ENCODE data around the gene OR51B2.
"Not testable (repeated sequence)": the region's sequence is repeated elsewhere in the genome, so short reads cannot be mapped to it uniquely, and the experiment has no call there.

The OR51B2 gene

DNA sequence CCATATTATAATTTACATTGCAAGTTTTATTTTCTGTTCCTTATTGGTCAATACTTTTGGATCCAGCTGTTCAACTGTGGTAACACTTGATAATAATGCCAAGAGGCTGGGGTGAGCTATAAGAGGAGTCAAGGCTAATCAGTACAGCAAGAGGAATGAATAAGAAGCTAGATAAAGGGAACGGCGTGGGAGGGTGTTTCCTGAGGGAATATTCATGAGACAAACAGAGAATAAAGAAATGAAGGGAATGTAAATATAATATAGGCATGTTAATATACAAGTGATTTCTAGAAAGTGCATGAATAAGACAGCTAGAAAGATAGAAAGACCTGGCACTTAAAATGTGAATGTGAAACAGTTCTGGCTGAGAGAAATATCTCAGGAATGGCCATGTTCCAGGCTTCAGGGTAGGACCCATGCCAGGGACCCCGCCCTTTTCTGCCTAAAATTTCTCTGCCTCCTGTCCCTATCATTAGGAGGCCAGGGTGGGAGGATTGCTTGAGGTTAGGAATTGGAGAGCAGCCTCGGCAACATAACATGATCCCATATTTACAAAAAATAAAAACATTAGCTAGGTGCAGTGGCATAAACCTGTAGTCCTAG is 26.3 kb downstream of the OR51B2 start:
- no peak overlapping the region for H3K4me3 ChIP-seq (ENCODE audit: low read depth, low read length)
- TF ChIP-seq, protein P1, sequence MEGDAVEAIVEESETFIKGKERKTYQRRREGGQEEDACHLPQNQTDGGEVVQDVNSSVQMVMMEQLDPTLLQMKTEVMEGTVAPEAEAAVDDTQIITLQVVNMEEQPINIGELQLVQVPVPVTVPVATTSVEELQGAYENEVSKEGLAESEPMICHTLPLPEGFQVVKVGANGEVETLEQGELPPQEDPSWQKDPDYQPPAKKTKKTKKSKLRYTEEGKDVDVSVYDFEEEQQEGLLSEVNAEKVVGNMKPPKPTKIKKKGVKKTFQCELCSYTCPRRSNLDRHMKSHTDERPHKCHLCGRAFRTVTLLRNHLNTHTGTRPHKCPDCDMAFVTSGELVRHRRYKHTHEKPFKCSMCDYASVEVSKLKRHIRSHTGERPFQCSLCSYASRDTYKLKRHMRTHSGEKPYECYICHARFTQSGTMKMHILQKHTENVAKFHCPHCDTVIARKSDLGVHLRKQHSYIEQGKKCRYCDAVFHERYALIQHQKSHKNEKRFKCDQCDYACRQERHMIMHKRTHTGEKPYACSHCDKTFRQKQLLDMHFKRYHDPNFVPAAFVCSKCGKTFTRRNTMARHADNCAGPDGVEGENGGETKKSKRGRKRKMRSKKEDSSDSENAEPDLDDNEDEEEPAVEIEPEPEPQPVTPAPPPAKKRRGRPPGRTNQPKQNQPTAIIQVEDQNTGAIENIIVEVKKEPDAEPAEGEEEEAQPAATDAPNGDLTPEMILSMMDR (IDR thresholded peaks at IDR 0.05; ENCODE audit: control insufficient read depth, extremely low read depth, insufficient read depth), result no peak
- no peak for DNase-seq (ENCODE audit: low read depth)

GRCh38 chr11:5294342-5294995 is 29.6 kb downstream of the OR51B2 start:
- H3K4me3 ChIP-seq (ENCODE audit: low read depth, low read length); DNase-seq (ENCODE audit: low read depth): not testable (repeated sequence)

GRCh38 chr11:5293028-5293427 is 31.1 kb downstream of the OR51B2 start:
- TF ChIP-seq, protein P1 (IDR thresholded peaks at IDR 0.05; ENCODE audit: control insufficient read depth, extremely low read depth, insufficient read depth), result no peak
- DNase-seq (ENCODE audit: low read depth), result no peak

GRCh38 chr11:5291207-5291838 is 32.8 kb downstream of the OR51B2 start:
- TF ChIP-seq, protein P1 (IDR thresholded peaks at IDR 0.05; ENCODE audit: control insufficient read depth, extremely low read depth, insufficient read depth), result peak; percentile 75
- no peak overlapping the region for H3K4me3 ChIP-seq (ENCODE audit: low read depth, low read length)
- peak; percentile 30 for DNase-seq (ENCODE audit: low read depth)

More at GRCh38 chr11:5293028-5293427, 31.1 kb downstream of the OR51B2 start:
- H3K4me3 ChIP-seq (ENCODE audit: low read depth, low read length), result no peak overlapping the region

GRCh38 chr11:5290106-5290505 is 34.0 kb downstream of the OR51B2 start:
- H3K4me3 ChIP-seq (ENCODE audit: low read depth, low read length), result no peak overlapping the region
- TF ChIP-seq, protein P1 (IDR thresholded peaks at IDR 0.05; ENCODE audit: control insufficient read depth, extremely low read depth, insufficient read depth), result no peak
- DNase-seq (ENCODE audit: low read depth), result no peak

- no peak for DNase-seq (ENCODE audit: low read depth)
- no peak overlapping the region for H3K4me3 ChIP-seq (ENCODE audit: low read depth, low read length)
- TF ChIP-seq, protein P1 (IDR thresholded peaks at IDR 0.05; ENCODE audit: control insufficient read depth, extremely low read depth, insufficient read depth), result no peak
Measured at GRCh38 chr11:5289696-5290095, 34.4 kb downstream of the OR51B2 start.

DNA sequence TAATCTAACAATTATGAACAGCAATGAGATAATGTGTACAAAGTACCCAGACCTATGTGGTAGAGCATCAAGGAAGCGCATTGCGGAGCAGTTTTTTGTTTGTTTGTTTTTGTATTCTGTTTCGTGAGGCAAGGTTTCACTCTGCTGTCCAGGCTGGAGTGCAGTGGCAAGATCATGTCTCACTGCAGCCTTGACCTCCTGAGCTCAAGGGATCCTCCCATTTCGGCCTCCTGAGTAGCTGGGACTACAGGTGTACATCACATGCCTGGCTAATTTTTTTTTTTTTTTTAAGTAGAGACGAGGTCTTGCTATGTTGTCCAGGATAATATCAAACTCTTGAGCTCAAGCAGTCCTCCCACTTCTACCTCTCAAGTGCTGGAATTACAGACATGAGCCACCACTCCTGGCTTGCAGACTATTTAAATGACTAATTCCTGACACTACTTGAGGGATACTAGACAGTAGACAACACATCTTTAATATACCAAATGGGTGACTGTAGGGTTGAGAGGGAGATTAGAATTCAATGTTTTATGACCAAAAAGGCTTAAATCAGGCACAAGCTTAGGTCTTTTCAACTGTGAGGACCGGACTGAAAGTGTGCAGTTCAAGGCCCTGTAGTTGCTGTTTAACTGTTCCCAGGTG is 35.1 kb downstream of the OR51B2 start:
- no peak for DNase-seq (ENCODE audit: low read depth)
- TF ChIP-seq, protein P1 (IDR thresholded peaks at IDR 0.05; ENCODE audit: control insufficient read depth, extremely low read depth, insufficient read depth), result no peak

More for the DNA sequence above, 35.1 kb downstream of the OR51B2 start:
- H3K4me3 ChIP-seq (ENCODE audit: low read depth, low read length), result no peak overlapping the region
